Activated CD8-positive, alpha-beta memory T cell treated with anti-CD3 and anti-CD28 coated beads, Interleukin-2, amount 10 ng/mL, durations not matched to agents 7 days and 5 days (primary cell): ENCODE measurements around the gene STING1. TPM values are rescaled to one million over a fixed set of nuclear protein-coding genes. Genes with fewer than 3 reads are reported as not detected.
"Not testable (repeated sequence)": the region's sequence is repeated elsewhere in the genome, so short reads cannot be mapped to it uniquely, and the experiment has no call there.

Experiments
- ATAC-seq: fragments of 150-1000 bp; cut with Tn5 transposase; one replicate; pipeline ENCODE4 v1.10.0; 2021; ENCODE audit warnings: moderate library complexity
- CTCF ChIA-PET: fragments of 350-600 bp; sonication (Branson Sonifier 250); formaldehyde crosslinking; loops from one replicate; lab custom pipeline; 2021; ENCODE audit warnings: antibody characterized with exemption; lab: Charles Lee
- DNase-seq: peaks from one replicate; pipeline ENCODE4 v3.0.0-alpha.2; 2020
- H3K27ac Mint-ChIP-seq: one replicate; pipeline ENCODE4 v1.8.0; 2021; ENCODE audit warnings: mild to moderate bottlenecking, mixed read lengths
- H3K27me3 Mint-ChIP-seq: one replicate; pipeline ENCODE4 v1.8.0; 2021; ENCODE audit warnings: mixed read lengths
- H3K36me3 Mint-ChIP-seq: one replicate; pipeline ENCODE4 v1.8.0; 2021; ENCODE audit warnings: mild to moderate bottlenecking, mixed read lengths
- H3K4me1 Mint-ChIP-seq: one replicate; pipeline ENCODE4 v1.8.0; 2021; ENCODE audit warnings: mixed read lengths
- H3K4me3 Mint-ChIP-seq: one replicate; pipeline ENCODE4 v1.8.0; 2021; ENCODE audit warnings: mild to moderate bottlenecking, moderate library complexity, mixed read lengths
- H3K9me3 Mint-ChIP-seq: one replicate; pipeline ENCODE4 v1.8.0; 2022; ENCODE audit warnings: low read depth, mixed read lengths
- total RNA-seq, 2 experiments: library from RNA; stranded (reverse); gene quantifications; one replicate each; pipeline ENCODE4 v1.2.3, GENCODE V29; 2021

Gene STING1
- total RNA-seq, 2 experiments from 2014 or later: 103 to 115 TPM

GRCh38 chr5:139517683-139518564 lies 35.4 kb upstream of the STING1 start:
- H3K27ac Mint-ChIP-seq: peak overlapping the region; percentile 90
- no peaks in the 10 kb centered on the region for H3K9me3 Mint-ChIP-seq
- no peaks in the 10 kb centered on the region for H3K27me3 Mint-ChIP-seq
- peak overlapping the region; percentile 78 for H3K4me3 Mint-ChIP-seq
- peaks cover 34% of the 10 kb centered on the region for H3K4me1 Mint-ChIP-seq
- ATAC-seq (peak; percentile 97), DNase-seq (peak; percentile 92)
- CTCF ChIA-PET: interaction anchor here (0.6 to 13.7 kb wide), 28 partner anchors 24 to 248 kb away, joined by 3 to 423 read pairs (median 3); partner anchors contain the start of genes DNAJC18, SPATA24, STING1 and UBE2D2
- H3K36me3 Mint-ChIP-seq: no peaks in the 10 kb centered on the region

- Mint-ChIP-seq H3K9me3 (no peaks in the 10 kb centered on the region), H3K36me3 (peaks cover 4% of the 10 kb centered on the region), H3K4me1 (peaks cover 63% of the 10 kb centered on the region), H3K4me3 (no peak overlapping the region), H3K27me3 (no peaks in the 10 kb centered on the region), H3K27ac (peak overlapping the region; percentile 58)
- CTCF ChIA-PET: interaction anchor here (0.9 to 13.7 kb wide), 20 partner anchors 14 to 153 kb away, joined by 3 to 423 read pairs (median 5); partner anchors contain the start of genes DNAJC18, PROB1 and STING1
- DNase-seq: peak; percentile 64
- no peak for ATAC-seq
These were observed 31.9 kb upstream of the STING1 start for GRCh38 chr5:139514486-139514856.

GRCh38 chr5:139513852-139514485 lies 31.4 kb upstream of the STING1 start:
- DNase-seq (no peak), ATAC-seq (peak; percentile 2)
- Mint-ChIP-seq H3K9me3 (no peaks in the 10 kb centered on the region), H3K4me1 (peaks cover 62% of the 10 kb centered on the region), H3K36me3 (peaks cover 4% of the 10 kb centered on the region), H3K4me3 (no peak overlapping the region), H3K27ac (peak overlapping the region; percentile 58), H3K27me3 (no peaks in the 10 kb centered on the region)
- CTCF ChIA-PET: interaction anchor here (0.7 to 13.7 kb wide), 34 partner anchors 8 to 211 kb away, joined by 3 to 423 read pairs (median 4); partner anchors contain the start of genes DNAJC18, ECSCR, PROB1 and SPATA24

GRCh38 chr5:139513434-139513833 lies 30.9 kb upstream of the STING1 start:
- H3K27me3 Mint-ChIP-seq, H3K9me3 Mint-ChIP-seq, H3K27ac Mint-ChIP-seq, H3K36me3 Mint-ChIP-seq, H3K4me3 Mint-ChIP-seq: not testable (repeated sequence)
- peaks cover 57% of the 10 kb centered on the region for H3K4me1 Mint-ChIP-seq
- ATAC-seq (peak; percentile 68), DNase-seq (peak; percentile 89)
- CTCF ChIA-PET: interaction anchor here (0.7 to 13.7 kb wide), 33 partner anchors 9 to 221 kb away, joined by 3 to 423 read pairs (median 4); partner anchors contain the start of genes DNAJC18, ECSCR, PROB1 and SPATA24

GRCh38 chr5:139512786-139513390 lies 30.3 kb upstream of the STING1 start:
- H3K36me3 Mint-ChIP-seq: peaks cover 4% of the 10 kb centered on the region
- ATAC-seq: no peak
- no peak for DNase-seq
- peak overlapping the region; percentile 10 for H3K27ac Mint-ChIP-seq
- H3K4me3 Mint-ChIP-seq: no peak overlapping the region
- H3K27me3 Mint-ChIP-seq: no peaks in the 10 kb centered on the region
- H3K9me3 Mint-ChIP-seq: no peaks in the 10 kb centered on the region
- peaks cover 53% of the 10 kb centered on the region for H3K4me1 Mint-ChIP-seq
- CTCF ChIA-PET: interaction anchor here (0.7 to 13.7 kb wide), 30 partner anchors 9 to 220 kb away, joined by 3 to 423 read pairs (median 4); partner anchors contain the start of genes DNAJC18, ECSCR, PROB1 and SPATA24

- DNase-seq, H3K36me3 Mint-ChIP-seq, H3K27me3 Mint-ChIP-seq, H3K27ac Mint-ChIP-seq, H3K4me3 Mint-ChIP-seq, H3K9me3 Mint-ChIP-seq, H3K4me1 Mint-ChIP-seq, ATAC-seq: not testable (repeated sequence)
- CTCF ChIA-PET: interaction anchor here (1.4 kb wide), 1 partner anchor 82 kb away, joined by 6 read pairs; no protein-coding TSS in a partner anchor
These were observed 22.2 kb upstream of the STING1 start for GRCh38 chr5:139504722-139505121.

- H3K9me3 Mint-ChIP-seq, DNase-seq, CTCF ChIA-PET, H3K4me1 Mint-ChIP-seq, H3K27ac Mint-ChIP-seq, ATAC-seq, H3K36me3 Mint-ChIP-seq, H3K4me3 Mint-ChIP-seq: not testable (repeated sequence)
- peaks cover 12% of the 10 kb centered on the region for H3K27me3 Mint-ChIP-seq
These were observed 21.3 kb upstream of the STING1 start for GRCh38 chr5:139503879-139504278.

- not testable (repeated sequence) for H3K27ac Mint-ChIP-seq, H3K4me3 Mint-ChIP-seq, ATAC-seq, DNase-seq, H3K4me1 Mint-ChIP-seq, H3K36me3 Mint-ChIP-seq, H3K9me3 Mint-ChIP-seq
- CTCF ChIA-PET: interaction anchor here (1.3 to 2.1 kb wide), 2 partner anchors 9 to 65 kb away, joined by 3 to 9 read pairs; no protein-coding TSS in a partner anchor
- peaks cover 12% of the 10 kb centered on the region for H3K27me3 Mint-ChIP-seq
These were observed 20.7 kb upstream of the STING1 start for GRCh38 chr5:139503036-139503817.

GRCh38 chr5:139501381-139501780 lies 18.8 kb upstream of the STING1 start:
- DNase-seq (no peak), ATAC-seq (no peak)
- no peaks in the 10 kb centered on the region for H3K9me3 Mint-ChIP-seq
- no peak overlapping the region for H3K27ac Mint-ChIP-seq
- no peaks in the 10 kb centered on the region for H3K4me1 Mint-ChIP-seq
- H3K27me3 Mint-ChIP-seq: peaks cover 12% of the 10 kb centered on the region
- no peak overlapping the region for H3K4me3 Mint-ChIP-seq
- CTCF ChIA-PET: interaction anchor here (1.3 to 2.1 kb wide), 2 partner anchors 11 to 79 kb away, joined by 5 to 9 read pairs; no protein-coding TSS in a partner anchor
- H3K36me3 Mint-ChIP-seq: no peaks in the 10 kb centered on the region

GRCh38 chr5:139495638-139496435 lies 13.3 kb upstream of the STING1 start:
- Mint-ChIP-seq H3K27me3 (peaks cover 3% of the 10 kb centered on the region), H3K4me3 (no peak overlapping the region), H3K9me3 (no peaks in the 10 kb centered on the region), H3K36me3 (no peaks in the 10 kb centered on the region), H3K27ac (no peak overlapping the region), H3K4me1 (peaks cover 18% of the 10 kb centered on the region)
- DNase-seq: no peak
- CTCF ChIA-PET: interaction anchor here (1.0 to 5.4 kb wide), 3 partner anchors 13 to 38 kb away, joined by 3 to 31 read pairs (median 10); partner anchors contain the start of gene STING1
- ATAC-seq: no peak

GRCh38 chr5:139494832-139495231 lies 12.3 kb upstream of the STING1 start:
- ATAC-seq: no peak
- Mint-ChIP-seq H3K27ac (no peak overlapping the region), H3K4me3 (no peak overlapping the region), H3K36me3 (no peaks in the 10 kb centered on the region), H3K4me1 (peaks cover 18% of the 10 kb centered on the region), H3K27me3 (peaks cover 3% of the 10 kb centered on the region), H3K9me3 (no peaks in the 10 kb centered on the region)
- no peak for DNase-seq
- CTCF ChIA-PET: interaction anchor here (2.6 to 5.4 kb wide), 2 partner anchors 12 to 18 kb away, joined by 10 to 31 read pairs; partner anchors contain the start of gene STING1
